ENCODE measurements around the gene CFAP99.
"Not testable (repeated sequence)": the region's sequence is repeated elsewhere in the genome, so short reads cannot be mapped to it uniquely, and the experiment has no call there.

Gene CFAP99

GRCh38 chr4:2465032-2465431 is 46.3 kb downstream of the CFAP99 start:
- peaks cover 26% of the 10 kb centered on the region for H3K79me2 ChIP-seq (ENCODE audit: insufficient read depth, low read length)
- H3K27ac ChIP-seq (ENCODE audit: low read length): no peak overlapping the region
- H3K36me3 ChIP-seq (ENCODE audit: insufficient read depth, low read length): peaks cover 2% of the 10 kb centered on the region; the same call in 1 of the 2 replicates
- H3K9ac ChIP-seq (ENCODE audit: low read depth, low read length): no peak overlapping the region
- no peak for TF ChIP-seq CTCF (IDR thresholded peaks at IDR 0.05; ENCODE audit: borderline replicate concordance, extremely low read depth, low read length, poor library complexity, severe bottlenecking)
- no peak for TF ChIP-seq EZH2 (IDR thresholded peaks at IDR 0.05; ENCODE audit: borderline replicate concordance, low read depth, low read length, severe bottlenecking)
- no peak overlapping the region for H2AFZ ChIP-seq (ENCODE audit: low read depth, low read length)
- peaks cover 36% of the 10 kb centered on the region for H3K27me3 ChIP-seq (ENCODE audit: insufficient read depth, low read length, poor library complexity)
- DNase-seq: no peak
- no peak for ATAC-seq (ENCODE audit: insufficient read depth, low read depth)
- H3K9me3 ChIP-seq (ENCODE audit: insufficient read depth, low read length, severe bottlenecking): no peaks in the 10 kb centered on the region
- no peak overlapping the region for H3K4me2 ChIP-seq (ENCODE audit: insufficient read depth, low read length)
- H3K4me1 ChIP-seq (ENCODE audit: insufficient read depth, low read length): peaks cover 26% of the 10 kb centered on the region
- H3K4me3 ChIP-seq (ENCODE audit: low read depth in 1 of 2, low read length in 2 of 2): no peak overlapping the region
- H4K20me1 ChIP-seq (ENCODE audit: insufficient read depth, low read length): peaks cover 32% of the 10 kb centered on the region

GRCh38 chr4:2465544-2465943 is 46.8 kb downstream of the CFAP99 start:
- not testable (repeated sequence) for H3K4me2 ChIP-seq (ENCODE audit: insufficient read depth, low read length); H3K9me3 ChIP-seq (ENCODE audit: insufficient read depth, low read length, severe bottlenecking); H2AFZ ChIP-seq (ENCODE audit: low read depth, low read length); H3K36me3 ChIP-seq (ENCODE audit: insufficient read depth, low read length); ATAC-seq (ENCODE audit: insufficient read depth, low read depth); H3K9ac ChIP-seq (ENCODE audit: low read depth, low read length); H3K4me3 ChIP-seq (ENCODE audit: low read depth in 1 of 2, low read length in 2 of 2); DNase-seq; H3K27ac ChIP-seq (ENCODE audit: low read length)
- Histone ChIP-seq H3K4me1 (ENCODE audit: insufficient read depth, low read length) (peaks cover 31% of the 10 kb centered on the region), H3K79me2 (ENCODE audit: insufficient read depth, low read length) (peaks cover 31% of the 10 kb centered on the region), H3K27me3 (ENCODE audit: insufficient read depth, low read length, poor library complexity) (peaks cover 31% of the 10 kb centered on the region), H4K20me1 (ENCODE audit: insufficient read depth, low read length) (peaks cover 37% of the 10 kb centered on the region)

- Histone ChIP-seq H3K4me2 (ENCODE audit: insufficient read depth, low read length) (peak within 1 kb of the TSS; percentile 87), H4K20me1 (ENCODE audit: insufficient read depth, low read length) (peaks cover 46% of the 10 kb centered on the region), H3K27me3 (ENCODE audit: insufficient read depth, low read length, poor library complexity) (peaks cover 3% of the 10 kb centered on the region), H3K4me3 (ENCODE audit: low read depth in 1 of 2, low read length in 2 of 2) (peak within 1 kb of the TSS; percentile 89 to 96), H2AFZ (ENCODE audit: low read depth, low read length) (peak within 1 kb of the TSS; percentile 88), H3K9me3 (ENCODE audit: insufficient read depth, low read length, severe bottlenecking) (no peaks in the 10 kb centered on the region), H3K4me1 (ENCODE audit: insufficient read depth, low read length) (peaks cover 41% of the 10 kb centered on the region), H3K79me2 (ENCODE audit: insufficient read depth, low read length) (peaks cover 62% of the 10 kb centered on the region), H3K27ac (ENCODE audit: low read length) (peak within 1 kb of the TSS; percentile 96), H3K9ac (ENCODE audit: low read depth, low read length) (peak within 1 kb of the TSS; percentile 95), H3K36me3 (ENCODE audit: insufficient read depth, low read length) (peaks cover 35% of the 10 kb centered on the region)
- ATAC-seq (ENCODE audit: insufficient read depth, low read depth): peak; percentile 86
- DNase-seq: peak; percentile 97
- TF ChIP-seq CTCF (IDR thresholded peaks at IDR 0.05; ENCODE audit: borderline replicate concordance, extremely low read depth, low read length, poor library complexity, severe bottlenecking) (no peak), EZH2 (IDR thresholded peaks at IDR 0.05; ENCODE audit: borderline replicate concordance, low read depth, low read length, severe bottlenecking) (no peak)
Observed at GRCh38 chr4:2468456-2469191, 49.9 kb downstream of the CFAP99 start, which contains the start of gene RNF4. TSS of gene RNF4 (plus strand) at chr4:2469106. CDS start at chr4:2490494, 21,388 bp downstream.

- TF ChIP-seq CTCF (IDR thresholded peaks at IDR 0.05; ENCODE audit: borderline replicate concordance, extremely low read depth, low read length, poor library complexity, severe bottlenecking) (peak; percentile 12), EZH2 (IDR thresholded peaks at IDR 0.05; ENCODE audit: borderline replicate concordance, low read depth, low read length, severe bottlenecking) (no peak)
- Histone ChIP-seq H3K9me3 (ENCODE audit: insufficient read depth, low read length, severe bottlenecking) (no peaks in the 10 kb centered on the region), H4K20me1 (ENCODE audit: insufficient read depth, low read length) (peaks cover 49% of the 10 kb centered on the region), H3K36me3 (ENCODE audit: insufficient read depth, low read length) (peaks cover 36% of the 10 kb centered on the region), H3K4me3 (ENCODE audit: low read depth in 1 of 2, low read length in 2 of 2) (peak overlapping the region; percentile 89 to 96), H3K27ac (ENCODE audit: low read length) (peak overlapping the region; percentile 96), H3K27me3 (ENCODE audit: insufficient read depth, low read length, poor library complexity) (no peaks in the 10 kb centered on the region), H3K9ac (ENCODE audit: low read depth, low read length) (peak overlapping the region; percentile 95), H3K79me2 (ENCODE audit: insufficient read depth, low read length) (peaks cover 70% of the 10 kb centered on the region), H2AFZ (ENCODE audit: low read depth, low read length) (peak overlapping the region; percentile 76), H3K4me1 (ENCODE audit: insufficient read depth, low read length) (peaks cover 44% of the 10 kb centered on the region), H3K4me2 (ENCODE audit: insufficient read depth, low read length) (peak overlapping the region; percentile 83)
- ATAC-seq (ENCODE audit: insufficient read depth, low read depth) (peak; percentile 72), DNase-seq (peak; percentile 78)
Observed at GRCh38 chr4:2469192-2469984, 50.6 kb downstream of the CFAP99 start.
